Measurements from ENCODE around the gene OSER1.

The OSER1 gene

DNA sequence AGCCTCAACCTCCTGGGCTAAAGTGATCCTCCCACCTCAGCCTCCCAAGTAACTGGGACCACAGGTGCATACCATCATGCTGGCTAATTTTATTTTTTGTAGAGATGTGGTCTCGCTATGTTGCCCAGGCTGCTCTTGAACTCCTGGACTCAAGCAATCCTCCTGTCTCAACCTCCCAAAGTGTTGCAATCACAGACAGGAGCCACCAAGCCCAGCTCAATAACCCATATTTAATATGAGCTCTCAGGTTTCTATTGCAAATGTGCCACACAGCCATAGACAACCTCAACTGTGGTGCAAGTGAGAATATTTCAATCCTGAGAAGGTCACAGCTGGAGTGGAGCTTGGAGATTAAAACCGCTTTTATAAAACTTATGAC, 38.0 kb downstream of the OSER1 start:
- no peak for DNase-seq

DNA sequence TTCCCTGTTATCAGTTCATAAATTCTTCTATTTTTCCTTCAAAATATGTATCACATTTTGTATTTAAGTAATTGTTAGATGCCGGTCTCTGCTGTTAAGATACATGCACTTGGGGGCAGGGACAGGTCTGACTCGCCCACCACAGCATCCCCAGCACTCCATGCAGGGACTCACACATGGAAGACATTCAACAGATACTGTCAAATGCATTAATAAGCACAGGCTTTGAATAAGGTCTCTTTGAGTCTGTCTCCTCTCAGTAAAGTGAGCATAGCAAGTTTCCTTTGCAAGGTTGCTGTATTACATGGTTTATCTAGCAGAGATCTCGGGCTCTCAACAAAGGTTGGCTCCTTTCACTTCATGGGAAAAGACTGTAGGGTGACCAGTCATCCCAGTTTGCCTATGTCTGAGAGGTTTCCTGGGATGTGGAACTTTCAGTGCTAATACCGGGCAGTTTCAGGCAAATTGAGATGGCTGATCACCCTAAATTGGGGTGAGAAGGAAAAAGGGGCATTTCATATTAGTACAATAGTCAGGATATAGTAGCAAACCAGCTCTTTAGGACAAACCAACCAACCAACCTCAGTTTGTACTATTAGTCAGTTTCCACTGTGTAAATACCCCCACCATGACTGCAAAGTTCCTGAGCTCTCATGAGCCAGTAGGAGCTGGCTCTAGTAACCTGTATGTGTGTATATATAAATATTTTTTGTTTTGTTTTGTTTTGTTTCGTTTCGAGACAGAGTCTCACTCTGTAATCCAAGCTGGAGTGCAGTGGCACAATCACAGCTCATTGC, 38.6 kb downstream of the OSER1 start:
- DNase-seq = no peak

DNA sequence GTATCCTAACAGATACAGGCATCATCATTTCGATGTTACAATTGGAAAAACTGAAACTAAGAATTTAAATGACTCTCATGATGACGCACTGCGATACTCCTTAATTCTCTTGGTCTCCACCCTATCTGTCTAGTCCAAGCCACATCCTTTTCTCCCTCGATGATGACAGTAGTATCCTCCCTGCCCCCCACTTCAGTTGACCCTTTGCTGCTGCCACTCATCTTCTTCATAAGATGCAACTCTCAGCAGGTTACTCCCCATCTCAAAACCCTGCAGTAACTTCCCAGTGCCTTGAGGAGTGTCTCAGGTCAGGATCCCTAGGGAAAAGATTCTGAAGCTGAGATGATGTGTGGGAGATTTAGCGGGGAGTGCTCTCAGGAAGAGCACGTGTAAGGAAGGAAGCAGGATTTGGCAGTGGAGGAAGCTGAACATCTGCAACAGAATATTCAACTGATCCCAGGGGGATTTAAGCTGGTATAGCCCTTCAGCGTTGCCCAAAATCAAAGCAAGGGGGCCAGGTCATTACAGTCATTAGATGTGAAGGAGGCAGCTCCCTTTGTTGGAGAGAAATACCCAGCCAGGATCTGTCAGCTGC, 39.7 kb downstream of the OSER1 start:
- DNase-seq = no peak

DNA sequence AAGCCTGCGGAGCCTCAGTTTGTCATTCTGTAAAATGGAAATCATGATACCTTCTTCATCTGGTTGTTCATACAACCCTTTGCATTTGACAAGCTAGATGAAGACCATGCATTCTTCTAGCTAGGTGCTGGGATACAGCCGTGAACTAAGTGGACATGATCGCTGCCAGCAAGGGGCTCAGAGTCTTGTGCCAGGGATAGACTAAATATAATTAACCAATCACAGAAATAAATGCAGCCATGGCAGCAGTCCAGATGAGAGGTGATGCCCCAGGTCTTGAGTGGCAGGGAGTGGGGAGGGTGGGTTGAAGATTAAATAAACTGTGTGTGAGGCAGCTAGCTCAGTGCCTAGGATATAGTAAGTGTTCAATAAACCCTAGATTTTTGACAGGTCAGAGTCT, 42.8 kb downstream of the OSER1 start:
- DNase-seq = no peak

DNA sequence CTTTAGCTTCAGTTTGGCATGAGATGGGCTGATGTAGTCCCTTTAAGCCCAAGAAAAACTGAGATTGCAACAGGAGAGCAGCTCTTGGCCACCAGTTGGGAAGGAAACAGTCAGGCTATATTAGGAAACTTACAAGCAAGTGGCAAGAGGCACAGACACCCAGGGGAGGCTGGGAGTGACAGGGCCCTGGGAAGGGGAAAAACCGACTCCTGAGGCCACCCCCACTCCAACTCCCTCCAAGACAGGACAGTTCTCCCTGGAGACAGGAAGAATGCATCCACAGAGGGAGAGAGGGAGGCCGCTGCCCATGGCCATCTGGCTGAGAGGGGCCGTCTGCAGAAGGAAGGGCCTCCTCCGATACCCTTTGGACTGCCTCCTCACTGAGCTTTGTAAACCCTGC, 44.1 kb downstream of the OSER1 start:
- DNase-seq = no peak

DNA sequence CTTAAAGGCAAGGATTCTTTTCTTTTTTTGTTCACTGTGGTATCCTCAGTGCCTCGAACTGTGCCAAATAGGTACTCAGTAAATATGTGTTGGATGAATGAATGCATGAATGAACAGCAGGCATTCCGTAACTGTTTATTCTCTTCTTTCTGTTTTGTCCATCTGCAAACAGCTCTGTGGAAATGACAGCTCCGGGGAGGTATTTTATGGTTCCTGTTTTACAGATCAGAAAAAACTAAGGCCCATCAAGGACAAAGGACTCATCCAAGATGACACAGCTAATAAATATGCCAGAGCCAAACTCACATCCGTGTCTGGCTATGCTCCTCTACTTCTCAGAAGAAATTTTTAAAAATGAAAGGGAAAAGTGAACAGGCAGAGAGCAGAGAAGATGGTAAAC, 44.6 kb downstream of the OSER1 start:
- DNase-seq = no peak

DNA sequence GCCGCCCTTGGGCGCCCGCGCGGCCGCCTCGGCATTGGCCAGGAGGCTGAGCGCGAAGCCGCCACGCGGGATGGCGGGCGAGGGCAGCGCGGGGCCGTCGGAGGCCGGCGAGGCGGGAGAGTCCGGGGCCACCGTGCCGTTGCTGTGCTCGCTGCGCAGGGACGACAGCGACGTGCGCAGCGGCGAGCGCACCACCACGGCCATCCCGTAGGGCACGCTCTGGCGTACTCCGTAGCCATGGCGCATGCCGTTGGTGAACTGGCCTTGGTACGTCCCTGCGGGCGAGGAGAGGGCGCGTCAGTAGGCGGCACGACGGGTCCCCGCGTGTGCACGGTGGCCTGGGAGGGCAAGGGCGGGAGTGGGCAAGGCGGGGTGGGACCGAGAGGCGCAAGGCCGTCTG, 50.4 kb downstream of the OSER1 start:
- no peak for DNase-seq

DNA sequence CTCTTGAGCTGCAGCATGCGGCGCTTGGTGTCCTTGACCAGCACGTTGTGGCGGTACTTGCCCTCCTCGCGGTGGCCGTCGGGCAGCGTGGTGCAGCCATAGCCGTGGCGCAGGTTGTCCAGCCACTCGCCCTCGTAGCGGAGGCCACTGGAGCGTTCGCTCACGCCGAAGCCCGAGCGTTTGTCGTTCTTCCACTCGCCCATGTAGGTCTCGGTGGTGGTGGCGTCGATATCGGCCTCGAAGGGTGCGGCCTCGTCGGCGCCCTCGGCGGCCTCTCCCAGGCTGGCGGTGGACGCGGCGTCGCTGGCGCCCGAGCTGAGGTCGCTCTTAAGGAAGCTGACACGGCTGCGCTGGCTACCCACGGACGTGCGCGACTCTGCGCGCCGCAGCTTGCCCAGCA, 50.9 kb downstream of the OSER1 start:
- no peak for DNase-seq

DNA sequence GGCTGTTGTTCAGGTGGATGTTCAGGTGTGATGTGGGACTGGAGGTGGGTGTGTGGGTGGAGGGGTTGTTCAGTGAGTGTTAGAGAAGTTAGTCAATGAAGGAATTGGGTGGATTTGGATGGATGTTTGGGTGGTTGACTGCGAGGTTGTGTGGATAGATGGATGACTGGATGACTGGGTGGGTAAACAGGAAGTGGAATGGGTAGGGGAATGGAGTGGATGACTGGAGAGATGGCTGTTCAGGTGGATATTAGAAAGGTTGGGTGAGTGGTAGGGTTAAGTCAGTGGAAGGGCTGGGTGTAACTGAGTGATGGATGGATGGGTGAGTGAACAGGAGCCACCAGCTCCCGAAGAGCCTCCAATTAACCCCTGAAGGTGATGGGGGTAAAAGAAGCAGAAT, 51.4 kb downstream of the OSER1 start:
- DNase-seq = no peak

DNA sequence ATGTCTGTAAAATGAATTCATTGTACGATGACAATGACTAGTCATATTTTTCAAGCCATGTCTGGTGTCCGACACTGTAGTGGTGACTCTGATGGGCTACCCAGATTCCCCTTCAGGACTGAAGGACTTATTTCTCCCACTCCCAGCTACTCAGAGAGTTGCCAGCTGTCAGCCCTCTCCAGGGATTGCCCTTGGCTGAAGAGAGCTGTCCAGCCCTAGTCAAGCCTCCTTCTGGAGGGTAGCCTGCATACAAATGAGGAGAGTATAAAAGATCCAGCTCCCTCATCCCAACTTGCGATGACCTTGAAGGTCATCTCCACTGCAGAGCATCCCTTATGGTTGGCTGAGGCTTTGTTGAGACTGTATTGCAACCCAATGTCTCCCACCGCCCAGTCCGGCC, 53.5 kb downstream of the OSER1 start:
- no peak for DNase-seq

DNA sequence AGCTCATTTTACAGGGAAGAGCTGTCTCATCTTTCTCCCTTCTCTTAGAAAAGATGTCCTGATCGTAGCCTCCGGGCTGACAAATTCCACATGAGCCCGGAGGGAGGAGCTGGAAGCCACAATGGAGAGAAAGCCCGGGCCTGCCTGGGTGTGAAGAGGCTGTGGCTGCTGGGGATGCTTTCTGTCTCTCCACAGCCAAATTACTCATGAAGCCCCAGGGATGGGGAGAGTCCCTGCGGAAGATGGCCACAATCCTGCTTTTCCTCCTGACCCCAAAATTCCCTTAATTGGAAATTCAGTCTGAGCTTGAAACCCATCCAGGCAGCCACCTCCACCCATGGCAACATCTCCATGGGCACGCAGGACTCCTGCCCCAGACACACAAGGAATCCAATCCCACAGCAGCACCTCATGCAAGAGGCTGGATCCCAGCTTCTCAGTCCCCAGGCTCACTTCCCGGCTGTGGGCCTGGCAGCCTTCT, 56.0 kb downstream of the OSER1 start:
- DNase-seq = no peak

DNA sequence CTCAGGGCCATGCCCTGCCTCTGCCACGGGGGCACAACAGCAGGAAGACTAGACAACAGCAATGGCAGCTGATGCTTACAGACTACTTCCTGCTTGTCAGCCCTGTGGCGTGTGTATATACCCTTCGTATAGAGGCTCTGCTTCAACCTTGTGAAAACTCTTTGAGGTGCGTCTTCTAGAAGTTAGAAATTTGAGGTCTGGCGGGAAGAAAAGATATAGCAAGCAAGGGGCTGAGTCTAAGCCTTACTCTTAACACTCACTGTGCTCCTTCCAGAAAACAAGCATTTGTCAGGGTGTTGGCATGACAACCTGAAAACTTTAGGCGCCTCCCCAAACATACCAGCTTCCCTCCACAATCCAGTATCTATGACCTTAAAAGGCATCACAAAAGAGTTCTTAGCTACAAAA, 56.9 kb downstream of the OSER1 start:
- DNase-seq = no peak

DNA sequence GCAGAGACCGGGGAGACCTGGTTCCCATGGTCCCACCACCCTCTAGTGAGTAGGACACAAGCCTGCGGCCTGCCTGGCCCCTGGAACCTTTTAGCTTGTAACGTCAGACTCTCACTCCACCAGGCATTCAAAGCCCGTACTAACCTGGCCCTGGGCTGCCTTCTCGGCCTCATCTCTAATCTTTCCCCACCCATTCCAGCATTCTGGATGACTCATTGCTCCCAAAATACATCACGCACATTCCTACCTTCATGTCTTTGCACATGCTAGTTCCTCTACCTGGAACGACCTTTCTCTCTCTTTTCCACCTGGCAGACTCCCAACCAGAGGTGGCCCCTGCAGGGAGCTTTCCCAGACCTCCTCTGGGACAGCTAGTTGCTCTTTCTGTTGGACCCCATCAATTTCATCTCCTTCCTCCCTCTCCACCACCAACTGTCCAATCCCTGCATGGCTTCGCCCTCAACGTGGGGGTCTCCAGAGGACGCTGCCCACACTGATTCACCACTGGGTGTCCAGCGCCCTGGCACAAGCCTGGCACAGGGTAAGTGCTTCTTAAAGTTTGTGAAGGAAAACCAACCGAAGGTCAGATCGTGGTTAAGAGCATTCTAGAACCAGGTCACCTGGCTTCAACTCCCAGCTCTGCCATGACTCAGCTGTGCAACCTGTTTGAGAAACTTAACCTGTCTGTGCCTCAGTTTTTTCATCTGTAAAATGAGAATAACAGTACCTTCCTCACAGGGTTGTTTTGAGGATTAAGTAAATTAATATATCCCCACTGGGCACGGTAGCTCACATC, 58.8 kb downstream of the OSER1 start:
- no peak for DNase-seq

DNA sequence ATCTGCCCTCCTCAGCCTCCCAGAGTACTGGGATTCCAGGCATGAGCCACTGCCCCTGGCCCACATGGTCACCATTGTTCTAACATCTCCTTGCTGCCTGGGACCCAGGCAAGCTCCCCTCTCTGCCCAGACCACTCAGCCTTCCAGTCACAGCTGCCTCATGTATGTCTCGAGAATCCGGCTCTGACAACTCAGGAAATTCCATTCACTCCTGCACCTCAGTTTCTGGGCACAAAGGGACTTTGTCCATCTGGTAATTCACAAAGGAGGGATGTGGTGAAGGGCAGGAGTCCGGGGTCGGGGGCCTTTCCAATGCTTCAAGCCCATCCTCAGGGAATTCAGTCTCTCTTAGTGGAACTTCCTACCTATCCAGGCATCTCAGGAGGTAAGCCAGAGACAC, 64.3 kb downstream of the OSER1 start:
- DNase-seq = no peak
